ENCODE measurements around the gene FLRT2.

The FLRT2 gene

GRCh38 chr14:85686908-85687307 lies 157.0 kb downstream of the FLRT2 start:
- no peak for DNase-seq

DNA sequence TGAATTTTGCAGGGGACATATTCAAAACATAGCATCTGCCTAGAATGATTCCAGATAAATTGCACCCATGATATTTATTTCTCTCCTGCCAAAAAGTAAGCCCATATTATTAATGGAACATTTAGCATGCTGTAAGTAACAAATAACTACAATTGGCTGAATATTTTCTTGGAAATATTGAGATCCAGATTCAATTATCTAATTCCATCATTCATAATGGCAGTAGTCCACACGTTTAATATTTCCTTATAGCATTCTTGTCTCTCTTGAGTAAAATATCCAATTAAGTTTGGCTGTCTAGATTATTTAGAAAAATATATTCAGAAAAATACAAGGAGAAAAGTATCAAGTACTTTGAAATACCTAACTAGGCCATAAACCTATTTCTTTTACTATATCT lies 157.5 kb downstream of the FLRT2 start:
- DNase-seq: no peak

- DNase-seq: no peak
These were observed 158.1 kb downstream of the FLRT2 start for GRCh38 chr14:85688006-85688405.

GRCh38 chr14:85695300-85695699 lies 165.4 kb downstream of the FLRT2 start:
- DNase-seq: no peak

- DNase-seq: no peak
These were observed 171.2 kb downstream of the FLRT2 start for GRCh38 chr14:85701116-85701515.

DNA sequence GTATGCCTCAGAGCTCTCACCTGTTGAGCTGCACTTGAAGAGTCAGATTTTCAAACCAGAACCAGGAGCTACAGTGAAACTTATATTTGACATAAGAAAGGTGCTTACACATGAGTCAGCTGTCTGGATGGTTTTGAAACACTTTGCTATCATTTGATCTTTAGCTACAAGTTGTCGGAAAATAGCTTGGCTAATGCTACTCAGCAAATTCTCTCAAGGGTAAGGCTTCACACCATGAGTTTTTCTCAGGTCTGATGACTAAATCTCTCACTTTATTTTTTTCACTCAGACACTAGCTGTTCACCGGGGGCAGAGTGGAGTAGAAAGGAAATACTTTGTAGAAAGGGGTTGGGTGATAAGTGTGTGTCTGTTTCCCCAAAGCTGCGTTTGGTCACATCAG lies 171.8 kb downstream of the FLRT2 start:
- DNase-seq: no peak

DNA sequence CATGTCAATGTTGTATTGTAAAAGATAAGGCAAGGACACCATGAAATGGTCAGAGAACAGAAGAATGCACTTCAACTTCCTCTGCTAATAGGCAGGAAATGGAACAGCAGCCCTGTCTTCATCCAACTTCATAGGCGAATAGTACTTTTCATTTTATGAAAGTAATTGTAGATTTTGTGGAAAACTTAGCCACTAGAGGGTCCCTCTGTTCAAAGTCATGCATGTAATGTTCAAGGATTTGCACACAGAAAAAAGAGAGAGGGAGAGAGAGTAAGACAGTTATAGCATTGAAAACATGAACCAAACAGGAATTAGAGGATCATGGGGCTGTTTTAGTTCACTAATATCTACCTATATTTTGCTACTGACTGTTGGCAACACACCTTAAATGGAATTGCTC lies 172.2 kb downstream of the FLRT2 start:
- no peak for DNase-seq

DNA sequence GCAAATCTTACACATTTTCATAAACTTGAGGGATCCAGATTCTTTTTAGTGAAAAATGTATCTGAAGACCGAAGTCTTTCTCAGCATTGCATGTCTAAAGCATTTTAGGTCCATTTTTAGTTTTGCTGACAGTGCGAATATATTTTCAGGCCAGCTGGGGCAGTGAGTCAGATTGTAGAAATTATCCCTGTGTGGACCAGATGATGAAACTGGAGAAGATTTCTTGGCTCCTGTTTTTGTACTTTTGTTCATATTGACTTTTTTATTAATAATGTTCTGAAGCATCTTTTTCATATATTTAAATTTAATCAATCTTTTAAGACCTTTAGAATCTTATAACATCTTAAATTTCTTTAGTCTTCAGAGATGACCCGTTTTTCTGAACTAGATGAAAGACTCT lies 173.1 kb downstream of the FLRT2 start:
- DNase-seq: no peak

Data from CD4-positive, alpha-beta T cell treated with Interleukin-1 beta for 1 hour (primary cell).